Measurements from ENCODE around the gene GLI3.

GLI3 gene

DNA sequence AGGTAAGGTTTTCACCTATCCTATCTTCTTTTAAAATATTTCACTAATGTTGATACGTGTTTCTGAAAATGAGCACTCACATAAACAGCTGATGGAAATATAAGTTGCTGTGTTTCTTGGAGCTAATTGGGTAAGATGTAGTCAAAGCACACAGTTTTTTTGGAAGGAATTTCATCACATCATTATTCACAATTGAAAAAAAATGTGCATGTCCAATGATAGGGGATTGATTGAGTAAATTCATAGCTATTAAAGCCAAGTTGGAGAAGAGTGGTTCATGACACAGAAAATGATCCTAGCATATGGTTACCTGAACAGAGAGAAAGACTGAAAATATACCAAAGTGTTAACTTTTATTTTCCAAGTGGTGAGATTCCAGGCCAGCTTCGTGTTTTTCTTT is 29.6 kb downstream of the GLI3 start:
- H3K4me3 ChIP-seq (ENCODE audit: low read depth, low read length) = no peak overlapping the region
- no peak for TF ChIP-seq CTCF (IDR thresholded peaks at IDR 0.05; ENCODE audit: low read depth, low read length)

GRCh38 chr7:42203336-42203735 is 33.7 kb downstream of the GLI3 start:
- H3K4me3 ChIP-seq (ENCODE audit: low read depth, low read length) = no peak overlapping the region
- TF ChIP-seq CTCF (IDR thresholded peaks at IDR 0.05; ENCODE audit: low read depth, low read length) = no peak

DNA sequence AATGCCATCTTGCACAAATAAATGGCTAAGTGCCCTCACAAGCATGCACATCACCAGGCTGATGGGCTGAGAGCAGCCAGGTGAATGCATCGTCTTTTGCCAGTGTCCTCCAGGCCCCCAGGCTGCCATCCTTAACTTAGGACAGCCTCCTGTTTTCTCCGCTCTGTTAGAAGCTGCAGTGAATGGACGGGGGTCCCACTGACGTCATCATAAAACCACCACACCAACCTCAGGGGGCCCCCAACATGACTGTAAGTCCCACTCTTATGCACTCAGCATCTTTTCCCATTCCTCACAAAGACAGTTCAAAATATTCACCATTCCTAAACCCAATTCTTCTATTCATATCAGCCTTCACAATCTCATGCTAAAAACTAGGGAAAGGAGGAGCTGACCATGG is 34.4 kb downstream of the GLI3 start:
- TF ChIP-seq CTCF (IDR thresholded peaks at IDR 0.05; ENCODE audit: low read depth, low read length) = no peak
- no peak overlapping the region for H3K4me3 ChIP-seq (ENCODE audit: low read depth, low read length)

DNA sequence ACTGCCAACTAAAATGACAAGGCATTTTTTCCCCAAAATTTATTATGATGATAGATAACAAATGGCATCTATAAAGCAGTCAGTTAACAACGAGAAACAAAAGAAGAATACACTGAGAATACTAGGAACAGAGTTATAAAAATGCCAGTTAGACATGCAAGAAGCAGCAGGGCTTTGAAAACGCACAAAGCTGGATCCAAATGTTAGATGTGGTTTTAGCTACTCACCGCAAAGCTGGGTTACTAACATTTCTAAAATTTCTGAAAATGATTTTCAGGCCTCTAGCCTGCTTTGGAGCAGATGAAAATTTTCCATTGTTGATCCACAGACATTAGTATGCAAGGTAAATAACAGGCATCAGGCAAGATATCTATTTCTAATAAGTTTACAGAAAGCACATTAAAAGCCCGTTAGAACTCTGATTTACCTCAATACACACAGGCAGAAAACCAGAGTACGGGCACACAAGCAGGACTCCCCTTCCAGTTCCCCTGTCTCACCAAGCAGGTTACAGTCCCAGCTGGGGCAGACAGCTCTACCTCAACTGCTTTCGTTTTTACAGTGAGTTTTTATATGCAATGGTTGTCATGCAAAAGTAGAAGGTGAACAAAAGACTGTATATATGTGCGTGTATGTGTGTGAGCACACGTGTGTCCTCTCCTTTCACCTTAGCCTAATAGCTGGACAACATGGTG is 37.9 kb downstream of the GLI3 start:
- H3K4me3 ChIP-seq (ENCODE audit: low read depth, low read length) = no peak overlapping the region
- TF ChIP-seq CTCF (IDR thresholded peaks at IDR 0.05; ENCODE audit: low read depth, low read length) = no peak

- no peak for TF ChIP-seq CTCF (IDR thresholded peaks at IDR 0.05; ENCODE audit: low read depth, low read length)
- H3K4me3 ChIP-seq (ENCODE audit: low read depth, low read length) = no peak overlapping the region
Observed at GRCh38 chr7:42198296-42198695, 38.7 kb downstream of the GLI3 start.

GRCh38 chr7:42197451-42197850 is 39.6 kb downstream of the GLI3 start:
- no peak overlapping the region for H3K4me3 ChIP-seq (ENCODE audit: low read depth, low read length)
- no peak for TF ChIP-seq CTCF (IDR thresholded peaks at IDR 0.05; ENCODE audit: low read depth, low read length)

GRCh38 chr7:42194238-42194637 is 42.8 kb downstream of the GLI3 start:
- H3K4me3 ChIP-seq (ENCODE audit: low read depth, low read length) = no peak overlapping the region
- TF ChIP-seq CTCF (IDR thresholded peaks at IDR 0.05; ENCODE audit: low read depth, low read length) = no peak

Data from WI38 (cell line).